Measurements from ENCODE around the gene PPM1A.

Gene PPM1A

DNA sequence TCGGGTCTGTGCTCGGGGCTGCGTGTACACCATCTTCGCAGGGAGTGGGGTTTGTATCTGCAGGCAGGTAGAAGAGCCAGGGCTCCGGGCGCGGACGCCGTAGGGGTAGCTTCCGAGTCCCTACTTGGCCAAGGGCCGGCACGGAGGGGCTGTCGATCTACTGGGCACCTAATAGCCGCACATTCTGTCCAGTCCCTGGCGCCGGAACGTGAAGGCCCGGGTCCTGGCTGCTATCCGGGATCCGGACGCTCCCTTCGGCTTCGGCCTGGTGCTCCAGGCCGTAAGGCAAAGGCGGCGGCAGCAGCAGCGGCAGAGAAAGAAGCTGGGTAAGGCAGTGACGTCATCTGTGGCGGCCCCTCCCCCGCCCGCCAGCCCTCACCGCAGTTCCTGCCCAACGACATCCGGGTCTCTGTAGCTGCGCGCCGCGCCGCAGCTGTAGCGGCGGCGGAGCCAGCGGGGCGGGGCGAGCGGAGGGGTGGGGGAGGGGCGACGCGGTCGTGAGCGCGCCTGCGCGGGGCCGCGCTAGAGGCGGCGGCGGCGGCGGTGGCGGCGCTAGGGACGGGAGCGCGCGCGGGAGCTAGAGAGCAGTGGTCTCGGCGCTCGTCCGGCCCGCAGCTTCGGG lies at the start of gene PPM1A:
Gene PPM1A, plus strand, starts transcription at position 525 of the 622 bp plus-strand sequence. CDS start 33,483 bp downstream, outside the sequence.
- DNase-seq (ENCODE audit: low read depth in 3 of 3) = peak; percentile 89 to 94 (median 94)

DNA sequence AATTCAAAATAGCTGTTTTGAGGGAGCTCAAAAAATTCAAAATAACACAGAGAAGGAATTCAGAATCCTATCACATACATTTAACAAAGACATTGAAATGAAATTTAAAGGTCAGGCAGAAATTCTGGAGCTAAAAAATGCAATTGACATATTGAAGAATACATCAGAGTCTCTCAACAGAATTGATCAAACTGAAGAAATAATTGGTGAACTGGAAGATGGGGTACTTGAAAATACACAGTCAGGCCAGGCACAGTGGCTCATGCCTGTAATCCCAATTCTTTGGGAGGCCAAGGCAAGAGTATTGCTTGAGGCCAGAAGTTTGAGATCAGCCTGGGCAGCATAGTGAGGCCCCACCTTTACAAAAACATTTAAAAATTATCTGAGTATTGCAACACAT lies 49.7 kb upstream of the PPM1A start:
- no peak for DNase-seq (ENCODE audit: low read depth in 3 of 3)

DNA sequence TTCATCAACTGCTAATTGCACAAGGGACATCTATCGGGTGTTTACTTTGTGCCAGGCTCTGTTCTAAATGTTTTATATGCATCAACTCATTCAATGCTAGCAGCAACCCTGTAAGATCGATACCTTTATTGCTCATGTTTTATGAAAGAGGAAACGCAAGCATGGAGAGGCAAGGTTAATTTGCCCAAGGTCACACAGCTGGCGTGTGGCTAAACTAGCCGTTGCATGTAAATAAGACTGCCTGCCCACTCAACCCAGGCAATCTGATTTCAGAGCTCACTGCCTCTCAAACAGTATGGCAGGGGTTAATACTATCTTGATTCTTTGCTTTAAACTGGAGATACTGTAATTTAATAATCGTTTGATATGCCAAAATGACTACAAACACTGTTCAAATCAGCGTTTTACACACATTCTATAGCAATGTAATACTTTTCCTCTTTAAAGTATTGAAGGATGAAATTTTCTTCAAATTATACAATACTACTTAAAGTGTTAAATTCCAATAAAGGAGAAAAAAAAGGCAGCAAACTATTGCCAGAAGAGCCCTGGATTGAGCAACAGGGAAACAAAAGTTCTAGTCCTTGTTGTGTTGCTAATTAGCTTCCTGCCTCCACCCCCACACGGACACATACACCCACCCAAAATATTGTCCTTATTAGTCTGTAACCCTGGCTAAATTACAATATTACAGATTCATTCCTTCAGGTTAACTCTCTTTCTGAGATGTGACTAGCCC lies 44.7 kb upstream of the PPM1A start:
- no peak for DNase-seq (ENCODE audit: low read depth in 3 of 3)

DNA sequence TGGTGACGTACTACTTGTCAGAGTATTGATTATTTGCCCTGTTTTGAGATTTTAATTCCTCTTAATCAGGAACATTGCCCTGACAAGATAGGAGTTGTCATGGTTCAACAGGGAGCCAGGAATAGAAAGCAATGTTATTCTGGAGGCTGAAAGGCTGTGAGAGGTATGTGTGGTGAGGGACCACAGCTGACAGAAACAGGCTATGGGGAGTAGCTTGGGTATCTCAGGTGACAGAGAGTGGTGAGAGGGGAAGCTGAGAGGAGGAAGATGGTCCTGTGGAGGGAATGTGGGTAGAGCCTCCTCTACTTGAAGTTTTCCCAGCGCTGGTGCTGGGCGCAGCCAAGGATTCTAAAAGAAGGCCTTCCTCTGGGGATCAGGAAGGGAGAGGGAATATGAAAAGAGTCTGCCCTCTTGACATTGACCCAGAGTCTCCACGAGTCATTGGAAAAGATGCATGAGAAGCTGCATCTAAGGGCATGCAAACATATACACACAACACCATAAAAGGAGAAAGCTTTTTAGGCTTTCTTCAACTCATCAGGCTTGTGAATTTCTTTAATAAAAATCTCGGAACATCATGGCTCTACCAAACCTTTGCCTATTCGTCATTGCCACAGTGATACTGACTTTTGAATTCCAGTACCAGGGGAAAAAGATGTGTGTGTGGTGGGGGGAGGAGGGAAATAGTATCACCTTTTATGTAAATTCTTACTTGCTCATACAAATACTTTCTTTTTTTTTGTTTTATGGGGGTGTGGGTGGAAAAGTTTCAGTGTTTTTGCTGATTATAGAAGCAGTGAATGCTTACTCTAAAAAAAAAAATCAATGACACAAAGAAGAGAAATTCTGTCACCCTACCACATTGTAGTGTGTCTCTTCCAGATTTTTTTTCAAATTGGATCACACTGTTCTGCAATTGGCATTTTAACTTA lies 43.9 kb upstream of the PPM1A start:
- no peak for DNase-seq (ENCODE audit: low read depth in 3 of 3)

DNA sequence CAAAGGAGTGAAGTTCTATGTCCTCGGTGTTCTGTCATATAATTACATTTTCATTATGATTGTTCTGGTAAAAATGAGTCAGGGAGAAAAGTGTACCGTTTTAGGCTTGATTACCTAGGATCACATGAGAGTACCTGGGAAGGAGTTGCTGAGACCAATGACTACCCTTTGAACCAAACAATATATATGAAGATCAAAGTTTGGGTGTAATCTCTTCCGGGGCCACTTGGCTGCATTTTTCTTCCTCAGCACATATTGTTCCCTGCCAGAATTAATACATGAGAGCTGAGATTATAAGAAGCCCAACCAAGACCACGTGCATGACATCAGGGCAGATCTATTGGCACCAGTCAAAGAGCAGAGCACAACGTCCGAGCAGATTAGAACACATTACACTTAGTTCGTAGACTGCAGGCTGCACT lies 42.8 kb upstream of the PPM1A start:
- DNase-seq (ENCODE audit: low read depth in 3 of 3) = no peak

DNA sequence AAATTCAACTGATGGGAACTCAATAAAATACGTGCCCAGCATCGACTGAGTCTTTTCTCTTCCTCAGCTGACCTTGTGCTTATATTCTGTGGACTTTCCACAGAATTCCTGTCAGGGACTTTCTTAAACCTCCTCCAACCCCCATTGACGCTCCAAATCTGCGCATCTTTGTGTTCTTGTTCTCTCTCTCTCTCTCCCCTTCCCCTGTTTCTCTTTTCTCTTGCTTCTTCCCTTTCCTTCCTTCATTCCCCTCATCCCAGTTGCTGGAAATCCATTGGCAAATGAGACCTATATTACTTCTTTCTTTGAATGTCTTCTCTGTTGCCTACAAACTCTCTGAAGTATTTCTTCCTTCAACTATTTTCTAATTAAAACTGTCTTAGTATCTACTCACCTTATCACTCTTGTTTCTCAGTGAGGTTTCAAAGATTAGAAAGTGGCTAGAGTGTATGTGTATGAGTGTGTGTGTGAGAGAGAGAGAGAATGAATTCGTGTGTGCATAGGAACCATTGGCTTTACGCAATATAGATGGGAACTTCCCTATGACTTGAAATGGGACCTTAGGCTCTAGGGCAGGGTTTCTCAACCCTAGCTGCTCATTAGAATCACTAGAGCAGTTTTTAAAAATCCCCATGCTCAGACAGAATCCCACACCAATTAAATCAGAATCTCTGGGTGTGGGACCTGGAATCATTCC lies 42.0 kb upstream of the PPM1A start:
- DNase-seq (ENCODE audit: low read depth in 3 of 3) = no peak

DNA sequence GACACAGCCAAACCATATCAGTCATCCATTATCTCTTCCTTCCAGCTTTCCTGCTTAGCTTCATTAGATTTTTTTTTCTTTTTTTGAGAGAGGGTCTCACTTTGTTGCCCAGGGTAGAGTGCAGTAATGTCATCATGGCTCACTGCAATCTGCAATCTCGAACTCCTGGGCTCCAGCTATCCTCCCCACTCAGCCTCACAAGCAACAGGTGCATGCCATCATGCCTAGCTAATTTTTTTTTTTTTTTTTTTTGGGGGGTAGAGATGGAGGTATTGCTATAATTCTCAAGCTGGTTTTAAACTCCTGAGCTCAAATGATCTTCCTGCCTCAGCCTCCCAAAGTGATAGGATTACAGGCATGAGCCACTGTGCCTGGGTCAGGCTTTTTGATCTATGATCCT lies 38.3 kb upstream of the PPM1A start:
- no peak for DNase-seq (ENCODE audit: low read depth in 3 of 3)

DNA sequence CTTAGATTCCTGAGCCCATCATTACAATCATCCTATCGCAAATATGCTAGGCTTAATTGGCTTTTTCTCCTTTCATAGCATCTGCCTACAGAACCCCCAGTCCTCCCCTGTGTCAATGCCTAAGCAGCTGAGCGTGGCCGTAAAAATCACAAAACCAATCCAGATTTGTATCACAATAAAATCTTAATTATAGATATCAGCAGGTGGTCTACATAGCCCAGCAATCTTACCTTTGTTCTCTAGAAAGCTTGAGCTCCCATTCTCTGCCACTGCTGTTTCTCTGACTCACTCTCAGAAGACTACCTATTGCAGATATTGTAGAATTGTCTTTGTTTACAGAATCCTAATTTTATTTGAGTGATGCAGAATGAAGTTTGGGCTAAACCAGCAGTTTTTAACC lies 37.9 kb upstream of the PPM1A start:
- DNase-seq (ENCODE audit: low read depth in 3 of 3) = no peak

DNA sequence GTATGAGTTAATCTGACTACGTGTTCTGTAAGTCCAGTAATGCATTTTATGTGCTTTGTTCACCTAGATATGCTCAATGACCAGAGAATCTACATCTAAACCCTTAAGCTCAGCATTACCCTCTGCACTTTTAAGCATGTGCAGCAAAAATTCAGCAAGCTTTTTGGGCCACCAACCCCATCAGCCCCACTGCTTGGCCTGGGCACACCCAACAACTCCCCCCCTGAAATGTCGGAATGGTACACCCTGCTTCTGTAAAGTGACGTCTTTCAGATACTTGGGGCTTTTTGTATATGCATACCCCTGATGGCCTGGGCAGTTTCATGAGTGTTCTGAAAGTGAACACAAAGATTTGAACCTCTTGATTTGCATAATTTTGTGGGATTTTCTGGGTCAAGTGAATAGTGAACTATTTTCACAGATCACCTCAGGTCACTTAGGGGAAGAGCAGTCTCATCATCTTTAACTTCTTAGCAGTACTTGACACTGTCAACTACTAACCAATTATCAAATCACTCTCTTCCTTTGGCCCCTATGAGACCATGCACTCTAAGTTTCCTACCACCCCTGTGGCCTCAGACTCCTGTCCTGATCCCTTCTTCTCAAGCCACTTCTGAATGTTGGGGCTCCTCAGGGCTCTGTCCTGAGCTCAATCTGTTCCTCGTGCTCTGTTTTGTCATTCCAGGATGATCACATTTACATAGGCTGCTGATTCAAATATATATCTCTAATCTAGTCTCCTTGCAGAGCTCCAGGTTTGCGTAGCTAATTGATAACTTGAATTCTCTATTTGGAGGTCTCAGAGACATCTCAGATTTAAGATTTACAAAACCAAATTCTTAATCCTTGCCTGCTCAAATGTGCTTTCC lies 36.3 kb upstream of the PPM1A start:
- no peak for DNase-seq (ENCODE audit: low read depth in 3 of 3)

DNA sequence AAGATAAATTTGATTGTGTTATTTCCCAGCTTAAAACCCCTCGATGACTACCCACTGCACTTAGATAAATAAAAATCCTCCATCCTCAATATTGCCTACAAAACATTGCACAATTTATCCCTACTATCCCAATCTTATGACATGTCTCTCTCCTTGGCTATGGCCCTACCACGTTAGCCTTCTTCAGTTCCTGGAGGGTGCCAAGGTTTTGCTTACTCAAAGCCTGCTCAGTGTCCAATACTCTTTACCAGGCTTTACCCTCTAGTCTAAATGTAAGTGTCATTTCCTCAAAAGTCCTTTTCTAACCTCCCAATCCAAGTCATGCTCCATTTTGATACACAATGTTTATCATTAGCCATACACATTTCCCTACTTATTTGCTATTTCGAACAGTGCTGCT lies 35.0 kb upstream of the PPM1A start:
- DNase-seq (ENCODE audit: low read depth in 3 of 3) = no peak

DNA sequence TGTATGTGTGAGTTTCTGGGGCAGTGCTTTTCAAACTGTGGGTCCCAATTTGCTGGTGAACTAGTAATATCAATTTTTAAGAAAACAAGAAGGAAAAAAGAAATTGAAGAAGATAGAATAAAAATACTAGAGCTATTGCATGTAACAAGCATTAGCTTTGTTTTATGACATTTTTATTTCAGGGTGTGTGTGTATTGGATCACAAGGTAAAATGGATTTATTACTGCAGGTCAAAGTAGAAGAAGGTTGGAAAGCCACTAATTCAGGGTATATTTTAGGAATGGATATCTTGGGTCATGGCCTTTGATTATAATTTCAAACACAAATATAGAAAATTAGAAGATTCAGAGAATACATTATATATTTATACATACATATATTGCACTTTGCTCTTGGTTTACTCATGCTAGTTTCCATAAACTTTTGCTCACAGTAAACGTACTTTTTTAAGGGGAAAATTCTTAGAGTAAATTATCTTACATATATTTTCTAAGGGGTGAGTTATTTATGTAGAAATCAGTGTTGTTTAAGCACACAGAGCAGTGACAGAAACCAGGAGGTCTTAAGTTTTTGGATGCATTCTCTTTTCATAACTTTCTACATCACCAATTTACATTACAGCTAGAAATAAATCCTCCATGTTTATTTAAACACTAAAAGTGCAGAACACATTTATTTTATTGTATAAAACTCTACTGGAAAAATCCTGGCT lies 34.5 kb upstream of the PPM1A start:
- no peak for DNase-seq (ENCODE audit: low read depth in 3 of 3)

DNA sequence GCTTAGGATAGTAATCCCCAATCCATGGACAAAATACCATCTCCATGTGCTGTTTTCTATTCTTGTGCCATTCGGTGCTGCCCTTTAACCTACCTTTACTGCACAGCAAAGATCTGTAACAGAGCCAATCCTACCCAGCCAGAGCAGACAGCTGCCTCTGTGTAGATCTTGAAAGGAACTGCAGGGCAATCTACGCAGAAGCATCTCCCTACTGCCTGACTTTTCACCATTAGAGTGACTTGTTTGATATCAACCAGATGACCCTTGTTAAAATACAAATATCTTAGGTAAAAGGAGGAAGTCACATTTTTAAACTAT lies 33.9 kb upstream of the PPM1A start:
- DNase-seq (ENCODE audit: low read depth in 3 of 3) = no peak

DNA sequence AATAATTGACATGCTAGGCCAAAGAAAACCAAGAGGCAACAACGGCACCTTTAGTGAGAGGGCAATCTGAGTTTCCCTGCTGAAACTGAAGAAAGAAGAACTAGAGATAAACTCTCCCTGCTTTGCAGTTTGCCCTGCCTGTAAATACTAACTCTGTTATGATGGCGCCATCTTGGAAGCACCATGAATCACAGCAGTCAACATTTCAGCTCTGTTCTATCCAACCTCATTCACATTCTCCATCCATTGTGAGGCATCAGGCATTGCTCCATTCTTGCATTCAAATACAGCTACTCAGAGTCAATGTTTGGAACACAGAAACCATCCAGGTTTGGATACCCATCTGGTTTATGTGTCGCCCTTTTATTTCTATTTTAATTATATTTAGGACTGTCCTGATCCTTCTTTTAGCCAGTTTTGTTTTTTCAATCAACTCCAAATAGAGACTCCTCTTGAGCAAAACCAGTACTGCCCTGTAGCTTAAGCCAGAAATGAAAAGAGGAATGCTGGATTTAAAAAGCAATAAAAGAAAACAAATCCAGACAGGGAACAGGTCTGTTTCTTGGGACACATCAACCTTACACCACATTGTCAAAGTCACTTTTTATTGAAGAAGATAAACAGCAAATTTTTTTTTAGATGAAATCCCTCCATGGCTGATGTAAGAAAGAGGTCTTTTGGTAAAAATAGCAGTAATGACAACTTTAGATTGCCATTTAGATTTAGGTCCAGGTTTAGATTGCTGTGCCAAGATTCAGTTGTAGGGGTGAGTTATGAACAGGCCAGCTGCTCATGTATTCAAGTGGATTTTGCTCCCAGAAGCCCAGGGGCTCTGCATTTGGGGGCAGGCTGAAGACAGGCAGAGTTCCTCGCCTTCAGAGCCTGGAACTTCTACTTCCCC lies 33.3 kb upstream of the PPM1A start:
- DNase-seq (ENCODE audit: low read depth in 3 of 3) = no peak

DNA sequence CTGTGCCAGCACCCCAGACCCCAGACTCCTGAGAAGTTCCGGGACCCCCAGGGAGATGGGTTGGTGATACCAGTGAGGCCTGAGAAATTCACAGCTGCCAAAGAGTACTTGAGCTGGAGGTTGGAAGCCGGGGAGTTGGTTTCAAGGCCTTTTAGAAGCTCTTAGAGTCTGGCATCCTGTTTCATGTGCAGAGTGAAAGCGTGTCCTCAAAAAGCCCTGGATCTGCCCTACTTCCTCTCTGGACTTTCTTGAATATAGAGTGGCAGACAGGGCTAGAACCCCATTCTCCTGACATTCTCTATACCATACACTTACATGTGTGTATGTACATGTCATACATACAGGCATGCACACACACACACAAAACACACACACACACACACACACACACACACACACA lies 31.3 kb upstream of the PPM1A start:
- DNase-seq (ENCODE audit: low read depth in 3 of 3) = no peak

DNA sequence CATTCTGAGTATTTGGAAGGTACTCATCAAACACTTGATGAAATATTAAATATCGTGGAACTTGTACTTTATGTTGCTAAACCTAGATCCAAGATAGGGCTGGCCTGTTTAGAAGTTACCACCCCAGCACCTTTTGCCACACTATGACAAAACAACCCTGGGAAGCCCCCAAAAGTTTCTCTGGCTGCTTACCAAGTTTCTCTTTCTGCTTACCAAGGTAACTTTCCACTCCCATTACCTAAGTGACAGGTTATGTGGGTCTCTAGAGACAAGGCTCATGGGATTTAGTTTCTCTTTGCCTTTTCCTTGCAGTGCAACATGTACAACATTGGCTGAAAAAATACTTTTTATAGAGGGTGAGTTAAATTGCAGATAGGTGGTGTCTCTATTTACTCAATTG lies 28.9 kb upstream of the PPM1A start:
- no peak for DNase-seq (ENCODE audit: low read depth in 3 of 3)

DNA sequence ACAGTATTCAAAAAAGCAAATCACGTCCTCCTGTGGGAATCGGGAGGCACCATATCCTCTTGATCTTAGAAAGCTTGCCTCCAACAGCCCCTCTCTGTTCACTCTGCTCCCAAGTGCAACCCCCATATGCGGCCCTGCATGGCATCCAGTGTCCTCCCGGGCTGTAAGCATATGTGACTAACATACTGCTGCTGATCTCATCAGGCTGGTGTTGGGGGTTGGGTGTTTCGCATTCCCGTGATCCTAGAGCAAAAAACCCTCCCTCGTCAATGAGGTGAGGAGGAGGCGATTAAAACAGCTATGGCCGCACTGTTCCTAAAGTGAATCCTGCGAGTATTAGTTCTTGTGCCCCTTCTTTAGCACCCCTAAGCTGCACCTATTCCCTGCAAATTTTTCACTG lies 28.1 kb upstream of the PPM1A start:
- no peak for DNase-seq (ENCODE audit: low read depth in 3 of 3)

DNA sequence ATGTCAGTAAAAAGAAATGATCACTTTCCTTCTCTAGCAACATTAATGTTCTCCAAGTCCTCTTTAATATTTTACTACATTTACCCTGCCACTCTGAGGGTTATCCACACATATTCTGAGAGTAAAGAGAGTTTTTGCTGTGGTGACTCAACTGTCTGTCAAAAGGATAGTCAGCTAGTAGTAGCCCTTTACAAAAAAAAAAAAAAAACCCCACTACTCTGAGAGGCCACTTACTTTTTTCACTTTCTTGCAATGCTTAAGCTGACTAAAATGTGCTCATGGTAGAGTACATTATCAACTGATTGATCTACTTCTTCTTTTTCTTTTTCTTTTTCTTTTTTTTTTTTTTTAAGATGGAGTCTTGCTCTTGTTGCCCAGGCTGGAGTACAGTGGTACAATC lies 27.6 kb upstream of the PPM1A start:
- DNase-seq (ENCODE audit: low read depth in 3 of 3) = no peak

DNA sequence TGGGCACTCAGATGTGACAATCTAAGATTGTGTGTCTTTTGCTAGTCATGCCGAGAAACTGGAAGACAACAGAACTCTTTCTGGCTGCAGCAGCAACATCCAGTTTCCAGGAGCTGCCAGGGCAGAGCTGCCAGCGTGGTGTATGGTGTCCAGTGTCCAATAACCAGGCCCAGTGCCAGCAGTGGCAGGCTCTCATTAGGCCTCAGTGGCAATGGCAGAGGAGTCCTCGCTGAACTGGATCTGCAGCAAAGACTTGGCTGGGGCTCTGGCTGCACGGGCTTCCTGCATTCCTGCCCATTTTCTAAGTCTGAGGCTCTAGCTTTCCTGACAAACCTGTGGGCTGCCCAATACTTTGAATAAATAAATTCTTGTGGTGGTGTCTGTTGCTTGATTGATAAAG lies 26.2 kb upstream of the PPM1A start:
- no peak for DNase-seq (ENCODE audit: low read depth in 3 of 3)

DNA sequence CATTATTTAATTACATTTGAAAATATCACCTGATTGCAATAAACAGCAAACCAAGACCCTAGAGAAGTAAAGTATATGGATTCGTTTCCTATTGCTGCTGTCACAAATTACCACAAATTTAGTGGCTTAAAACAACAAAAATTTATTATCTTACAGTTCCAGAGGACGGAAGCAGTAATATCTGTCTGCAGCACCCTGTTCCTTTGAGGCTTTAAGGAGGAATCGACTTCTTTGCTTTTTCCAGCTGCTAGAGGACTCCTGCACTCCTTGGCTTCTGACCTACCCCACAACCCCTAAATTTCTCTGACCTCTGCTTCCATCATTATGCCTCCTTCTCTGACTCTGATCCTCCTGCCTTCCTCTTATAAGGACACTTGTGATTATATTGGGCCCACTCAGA lies 23.8 kb upstream of the PPM1A start:
- no peak for DNase-seq (ENCODE audit: low read depth in 3 of 3)

All from stimulated activated CD4-positive, alpha-beta T cell treated with anti-CD3 and anti-CD28 coated beads, TNF-alpha, amount 100 ng/mL, for 24 hours (primary cell).